DOHH2 (cell line): Measurements from ENCODE around the gene PHRF1.

Experiments used
- H3F3A ChIP-seq: fragments of 200-600 bp; sonication (generic), shearing (Covaris generic); 2 replicates; pipeline ENCODE4 v1.6.0; 2016; ENCODE audit warnings: antibody characterized with exemption, mild to moderate bottlenecking; ENCODE audit not compliant: control insufficient read depth, insufficient read depth
- H3K27ac ChIP-seq: fragments of 200-600 bp; sonication (generic); 2 replicates; pipeline ENCODE4 v1.5.1; 2014; ENCODE audit warnings: low read depth, mild to moderate bottlenecking, low read length, moderate library complexity
- H3K27me3 ChIP-seq: fragments of 200-600 bp; sonication (generic); 2 replicates; pipeline ENCODE4 v1.6.1; 2014; ENCODE audit warnings: mild to moderate bottlenecking, low read length, mixed read lengths; ENCODE audit not compliant: control insufficient read depth
- H3K36me3 ChIP-seq: fragments of 200-600 bp; sonication (generic); 2 replicates; pipeline ENCODE4 v1.6.1; 2014; ENCODE audit warnings: mild to moderate bottlenecking, low read length, moderate library complexity, mixed read lengths; ENCODE audit not compliant: control insufficient read depth
- H3K4me1 ChIP-seq: fragments of 200-600 bp; sonication (generic); 2 replicates; pipeline ENCODE4 v1.6.1; 2014; ENCODE audit warnings: mild to moderate bottlenecking, low read length, mixed read lengths; ENCODE audit not compliant: control insufficient read depth
- H3K4me2 ChIP-seq: fragments of 200-600 bp; sonication (generic); 2 replicates; pipeline ENCODE4 v1.6.0; 2014; ENCODE audit warnings: mild to moderate bottlenecking, low read length, moderate library complexity
- H3K4me3 ChIP-seq: fragments of 200-600 bp; sonication (generic); 2 replicates; pipeline ENCODE4 v1.5.1; 2014; ENCODE audit warnings: mild to moderate bottlenecking, low read length, mixed read lengths
- H3K79me2 ChIP-seq: fragments of 200-600 bp; sonication (generic); 2 replicates; pipeline ENCODE4 v1.6.1; 2014; ENCODE audit warnings: mild to moderate bottlenecking, low read length, mixed read lengths; ENCODE audit not compliant: control insufficient read depth
- H3K9me2 ChIP-seq: fragments of 200-600 bp; sonication (generic); replicated peaks from 2 replicates; pipeline ENCODE4 v1.6.1; 2014; ENCODE audit warnings: mild to moderate bottlenecking, low read length, mixed read lengths; ENCODE audit not compliant: control insufficient read depth
- H3K9me3 ChIP-seq: fragments of 200-600 bp; sonication (generic); 2 replicates; pipeline ENCODE4 v1.6.1; 2014; ENCODE audit warnings: antibody characterized with exemption, low read length, mixed read lengths; ENCODE audit not compliant: control insufficient read depth, insufficient read depth
- H4K20me1 ChIP-seq: fragments of 200-600 bp; sonication (generic); 2 replicates; pipeline ENCODE4 v1.6.0; 2014; ENCODE audit warnings: low read depth, mild to moderate bottlenecking, antibody characterized with exemption, low read length, moderate library complexity; ENCODE audit not compliant: control insufficient read depth, insufficient read depth
- EZH2phosphoT487 ChIP-seq: fragments of 200-600 bp; sonication (generic); IDR thresholded peaks from 2 replicates; pipeline ENCODE4 v1.6.1; 2017; ENCODE audit warnings: borderline replicate concordance, mild to moderate bottlenecking, antibody characterized with exemption, low read length, moderate library complexity, mixed read lengths
- TF ChIP-seq, protein P1 (sequence below): fragments of 200-600 bp; sonication (generic); IDR thresholded peaks from one replicate; pipeline ENCODE4 v1.5.1; 2014; ENCODE audit warnings: antibody characterized with exemption, mild to moderate bottlenecking, low read depth, low read length; ENCODE audit not compliant: poor library complexity, severe bottlenecking

PHRF1 gene

DNA sequence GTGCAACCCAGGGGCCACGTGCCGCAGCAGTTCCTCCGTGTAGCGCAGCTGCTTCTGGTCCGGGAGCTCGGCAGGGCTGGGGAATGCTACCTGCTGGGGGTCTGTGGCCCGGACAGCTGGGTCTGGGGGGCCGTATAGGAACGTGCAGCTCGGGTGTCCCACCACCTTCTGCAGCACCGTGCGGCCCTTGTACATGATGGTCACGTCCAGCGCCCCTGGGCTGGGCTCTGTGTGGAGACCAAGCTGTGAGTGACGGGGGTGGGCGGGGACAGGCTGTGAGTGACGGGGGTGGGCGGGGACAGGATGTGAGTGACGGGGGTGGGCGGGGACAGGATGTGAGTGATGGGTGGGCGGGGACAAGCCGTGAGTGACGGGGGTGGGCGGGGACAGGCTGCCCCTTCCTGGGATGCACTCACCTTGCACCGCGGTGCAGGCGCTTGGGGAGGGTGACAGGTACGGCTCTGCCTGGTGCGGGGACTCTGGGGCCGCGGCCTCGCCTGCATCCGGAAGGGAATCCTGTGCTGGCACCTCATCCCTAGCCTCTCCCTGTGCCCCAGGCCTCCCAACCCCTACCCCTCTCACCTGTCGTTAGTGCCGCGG, 37.2 kb downstream of the PHRF1 start:
- Histone ChIP-seq H3K27ac (no peak overlapping the region), H3F3A (peaks cover 10% of the 10 kb centered on the region; the same call in 1 of the 2 replicates), H3K9me2 (no peaks in the 10 kb centered on the region), H3K9me3 (no peaks in the 10 kb centered on the region), H3K4me3 (no peak overlapping the region), H3K4me1 (peaks cover 31% of the 10 kb centered on the region), H3K36me3 (peaks cover 54% of the 10 kb centered on the region), H3K27me3 (no peaks in the 10 kb centered on the region), H3K4me2 (no peak overlapping the region), H3K79me2 (peaks cover 6% of the 10 kb centered on the region), H4K20me1 (peaks cover 8% of the 10 kb centered on the region)
- TF ChIP-seq, protein P1, sequence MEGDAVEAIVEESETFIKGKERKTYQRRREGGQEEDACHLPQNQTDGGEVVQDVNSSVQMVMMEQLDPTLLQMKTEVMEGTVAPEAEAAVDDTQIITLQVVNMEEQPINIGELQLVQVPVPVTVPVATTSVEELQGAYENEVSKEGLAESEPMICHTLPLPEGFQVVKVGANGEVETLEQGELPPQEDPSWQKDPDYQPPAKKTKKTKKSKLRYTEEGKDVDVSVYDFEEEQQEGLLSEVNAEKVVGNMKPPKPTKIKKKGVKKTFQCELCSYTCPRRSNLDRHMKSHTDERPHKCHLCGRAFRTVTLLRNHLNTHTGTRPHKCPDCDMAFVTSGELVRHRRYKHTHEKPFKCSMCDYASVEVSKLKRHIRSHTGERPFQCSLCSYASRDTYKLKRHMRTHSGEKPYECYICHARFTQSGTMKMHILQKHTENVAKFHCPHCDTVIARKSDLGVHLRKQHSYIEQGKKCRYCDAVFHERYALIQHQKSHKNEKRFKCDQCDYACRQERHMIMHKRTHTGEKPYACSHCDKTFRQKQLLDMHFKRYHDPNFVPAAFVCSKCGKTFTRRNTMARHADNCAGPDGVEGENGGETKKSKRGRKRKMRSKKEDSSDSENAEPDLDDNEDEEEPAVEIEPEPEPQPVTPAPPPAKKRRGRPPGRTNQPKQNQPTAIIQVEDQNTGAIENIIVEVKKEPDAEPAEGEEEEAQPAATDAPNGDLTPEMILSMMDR, result no peak
- TF ChIP-seq EZH2phosphoT487, result no peak

DNA sequence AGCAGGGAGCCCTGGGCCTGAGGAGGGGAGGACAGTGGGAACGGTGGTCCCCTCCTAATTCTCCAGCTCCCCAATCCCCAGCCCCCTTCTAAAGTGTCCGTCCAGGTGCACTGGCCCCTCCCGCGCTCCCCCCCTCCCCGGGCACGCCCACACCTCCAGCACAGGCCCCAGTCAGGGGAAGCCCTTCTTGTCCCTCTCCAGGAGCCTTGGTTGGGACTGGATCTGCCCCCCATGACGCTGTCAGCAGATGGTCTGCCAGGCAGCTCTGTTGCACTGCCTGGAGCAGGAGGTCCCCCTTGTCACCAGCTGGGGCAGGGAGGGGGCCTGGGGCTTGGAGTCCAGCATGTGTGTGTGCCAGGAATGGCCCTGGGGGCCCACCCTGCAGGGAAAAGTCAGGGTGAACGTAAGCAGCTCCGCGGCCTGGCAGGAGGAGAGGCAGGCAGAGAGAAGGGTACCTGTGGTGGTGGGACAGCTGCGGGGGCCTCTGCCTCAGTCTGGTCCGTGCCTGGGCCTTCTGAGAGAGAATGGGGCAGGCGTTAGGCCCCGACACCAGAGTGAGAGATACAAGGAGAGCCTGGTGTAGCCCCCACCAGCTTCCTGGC, 37.9 kb downstream of the PHRF1 start:
- Histone ChIP-seq H3K27ac (no peak overlapping the region), H3K36me3 (peaks cover 48% of the 10 kb centered on the region)

DNA sequence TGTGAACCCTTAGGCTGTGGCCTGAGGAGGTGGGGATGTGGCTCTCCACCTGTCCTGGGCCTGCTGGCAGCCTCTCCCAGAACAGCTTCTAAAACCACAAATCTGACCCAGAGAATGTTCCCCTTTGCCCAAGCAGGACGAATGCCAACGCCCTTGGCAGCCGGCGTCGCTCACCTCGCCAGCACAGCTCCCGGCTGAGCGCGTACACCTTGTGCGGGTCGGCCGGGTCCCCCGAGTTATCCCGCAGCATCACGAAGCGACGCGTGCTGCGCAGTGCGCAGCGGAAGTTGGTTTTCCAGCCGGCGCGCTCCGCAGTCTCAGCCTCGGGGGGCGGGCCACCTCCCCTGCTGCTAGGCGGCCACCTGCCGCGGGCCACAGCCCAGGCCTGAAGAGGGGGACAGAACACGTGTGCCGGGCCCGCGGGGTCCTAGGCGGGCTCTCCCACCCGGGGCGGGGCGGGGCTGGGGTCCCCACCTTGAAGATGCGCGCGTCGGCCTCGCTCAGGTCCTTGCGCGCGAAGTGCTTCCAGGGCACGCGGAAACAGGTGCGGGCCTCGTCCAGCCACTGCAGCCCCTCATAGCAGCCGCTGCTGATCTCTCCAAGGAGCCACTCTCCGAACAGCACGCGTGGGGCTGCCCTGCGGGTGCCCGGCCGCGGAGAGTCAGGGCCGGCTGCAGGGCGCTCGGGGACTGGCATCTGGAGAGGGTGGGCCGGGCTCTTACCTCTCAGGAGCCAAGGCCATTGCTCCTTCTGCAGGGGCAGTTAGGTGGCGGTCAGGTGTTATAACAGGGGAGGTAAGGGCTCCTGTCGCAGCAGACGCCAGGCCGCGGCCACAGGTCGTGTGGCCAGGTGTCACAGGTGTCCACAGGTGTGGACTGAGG, 38.6 kb downstream of the PHRF1 start:
- Histone ChIP-seq H3K79me2 (peaks cover 6% of the 10 kb centered on the region), H3K9me3 (no peaks in the 10 kb centered on the region), H3F3A (peaks cover 10% of the 10 kb centered on the region; the same call in 1 of the 2 replicates), H3K36me3 (peaks cover 41% of the 10 kb centered on the region), H3K9me2 (no peaks in the 10 kb centered on the region), H3K4me3 (peak overlapping the region; percentile 84), H3K4me2 (peak overlapping the region; percentile 98), H3K27ac (peak overlapping the region; percentile 73), H3K4me1 (peaks cover 31% of the 10 kb centered on the region), H4K20me1 (peaks cover 8% of the 10 kb centered on the region), H3K27me3 (no peaks in the 10 kb centered on the region)
- TF ChIP-seq, protein P1, result no peak
- no peak for TF ChIP-seq EZH2phosphoT487

More for the DNA sequence above, 37.9 kb downstream of the PHRF1 start:
- Histone ChIP-seq H4K20me1 (peaks cover 8% of the 10 kb centered on the region), H3K4me2 (no peak overlapping the region), H3K27me3 (no peaks in the 10 kb centered on the region), H3F3A (peaks cover 10% of the 10 kb centered on the region; the same call in 1 of the 2 replicates), H3K4me3 (no peak overlapping the region), H3K4me1 (peaks cover 31% of the 10 kb centered on the region), H3K9me2 (no peaks in the 10 kb centered on the region), H3K79me2 (peaks cover 6% of the 10 kb centered on the region), H3K9me3 (no peaks in the 10 kb centered on the region)
- TF ChIP-seq, protein P1, result no peak
- TF ChIP-seq EZH2phosphoT487, result no peak
